Endothelial cell of umbilical vein (primary cell): ENCODE results near the gene VEGFA. TPM values are rescaled to one million over a fixed set of nuclear protein-coding genes. Genes with fewer than 3 reads are reported as not detected.

Experiments
- BruUV-seq: library from RNA; stranded (reverse); fragments of 400-500 nt; replicated peaks from 2 replicates; lab custom pipeline; 2021; lab: Mats Ljungman, UMichigan
- CTCF ChIA-PET: fragments of 300-600, 350-600 bp; sonication (Branson Sonifier 250); formaldehyde crosslinking; loops from one replicate; lab custom pipeline; 2021; ENCODE audit warnings: antibody characterized with exemption, inconsistent platforms; lab: Charles Lee
- POLR2A ChIA-PET: fragments of 300-600, 350-600 bp; sonication (Branson Sonifier 250); formaldehyde crosslinking; loops from one replicate; lab custom pipeline; 2021; ENCODE audit warnings: antibody characterized with exemption, inconsistent platforms; lab: Charles Lee
- DNase-seq: peaks from one replicate; pipeline ENCODE4 v3.0.0-alpha.2; 2011; ENCODE audit warnings: low read depth, low spot score
- FAIRE-seq: peaks from 2 replicates; lab custom pipeline; 2011; peaks lifted over from hg19 to GRCh38; lab: Jason Lieb, UNC
- H2AFZ ChIP-seq: 2 replicates; pipeline ENCODE4 v1.6.0; 2012; ENCODE audit warnings: low read depth, low read length, control low read depth, inconsistent platforms
- H3K27ac ChIP-seq: 2 replicates; pipeline ENCODE4 v1.5.1; 2011; ENCODE audit warnings: low read depth, mild to moderate bottlenecking, control low read depth, low read length, moderate library complexity; ENCODE audit not compliant: insufficient read depth
- H3K27me3 ChIP-seq, 2 experiments: 2 replicates each; pipeline versions ENCODE4 v1.6.0 to v1.6.1; 2011; ENCODE audit warnings: low read length in 2 of 2, mixed read lengths in 1 of 2; ENCODE audit not compliant: control insufficient read depth in 2 of 2, insufficient read depth in 2 of 2
- H3K36me3 ChIP-seq, 2 experiments: 2 replicates in 1 of 2; 3 replicates in 1 of 2; pipeline ENCODE4 v1.5.1; 2011; ENCODE audit warnings: low read length in 2 of 2, mild to moderate bottlenecking in 1 of 2, moderate library complexity in 1 of 2; ENCODE audit not compliant: control insufficient read depth in 2 of 2, insufficient read depth in 2 of 2; ENCODE audit errors: extremely low read depth in 1 of 2
- H3K4me1 ChIP-seq: 3 replicates; pipeline ENCODE4 v1.5.1; 2011; ENCODE audit warnings: mild to moderate bottlenecking, low read length; ENCODE audit not compliant: control insufficient read depth, insufficient read depth; ENCODE audit errors: extremely low read depth
- H3K4me2 ChIP-seq: 2 replicates; pipeline ENCODE4 v1.6.1; 2011; ENCODE audit warnings: low read length, control low read depth, mixed read lengths; ENCODE audit not compliant: insufficient read depth
- H3K4me3 ChIP-seq, 3 experiments: fragments of 200-600 bp in 1 of 3; sonication (generic), shearing (Covaris generic) in 1 of 3; replicated peaks in 1 of 3; 2 replicates each; pipeline ENCODE4 v1.5.1; 2011 to 2016; ENCODE audit warnings: control low read depth in 3 of 3, low read length in 3 of 3, mild to moderate bottlenecking in 2 of 3, inconsistent platforms in 1 of 3, low read depth in 1 of 3, moderate library complexity in 1 of 3; ENCODE audit not compliant: insufficient read depth in 1 of 3
- H3K79me2 ChIP-seq: 2 replicates; pipeline ENCODE4 v1.6.0; 2012; ENCODE audit warnings: low read length, inconsistent platforms; ENCODE audit not compliant: control insufficient read depth, insufficient read depth
- H3K9ac ChIP-seq: replicated peaks from 2 replicates; pipeline ENCODE3; 2011; ENCODE audit warnings: low read length, control low read depth; ENCODE audit not compliant: insufficient read depth; ENCODE audit errors: extremely low read depth
- H3K9me1 ChIP-seq: replicated peaks from 3 replicates; pipeline ENCODE4 v1.6.0; 2011; ENCODE audit warnings: mild to moderate bottlenecking, low read length; ENCODE audit not compliant: control insufficient read depth, insufficient read depth; ENCODE audit errors: extremely low read depth
- H3K9me3 ChIP-seq: replicated peaks from 2 replicates; pipeline ENCODE4 v1.5.1; 2012; ENCODE audit warnings: low read length, inconsistent platforms; ENCODE audit not compliant: control insufficient read depth, insufficient read depth
- H4K20me1 ChIP-seq: replicated peaks from 2 replicates; pipeline ENCODE3; 2011; ENCODE audit warnings: mild to moderate bottlenecking, low read length; ENCODE audit not compliant: control insufficient read depth, insufficient read depth; ENCODE audit errors: extremely low read depth
- EZH2 ChIP-seq: IDR thresholded peaks from 2 replicates; pipeline ENCODE4 v1.6.1; 2012; ENCODE audit warnings: borderline replicate concordance, low read depth, mild to moderate bottlenecking, moderate library complexity, low read length, inconsistent platforms; ENCODE audit not compliant: severe bottlenecking
- FOS ChIP-seq: IDR thresholded peaks from 2 replicates; pipeline ENCODE4 v1.6.1; 2011; ENCODE audit warnings: mild to moderate bottlenecking, low read length, moderate library complexity, borderline replicate concordance; ENCODE audit not compliant: insufficient read depth
- GATA2 ChIP-seq: IDR thresholded peaks from 2 replicates; pipeline ENCODE4 v1.7.0; 2011; ENCODE audit warnings: low read depth, mild to moderate bottlenecking, moderate library complexity, mixed read lengths, low read length; ENCODE audit not compliant: insufficient read length, insufficient read depth
- JUN ChIP-seq: IDR thresholded peaks from 2 replicates; pipeline ENCODE4 v1.6.1; 2011; ENCODE audit warnings: borderline replicate concordance, low read depth; ENCODE audit not compliant: insufficient read length, insufficient read depth
- MYC ChIP-seq: IDR thresholded peaks from one replicate; pipeline ENCODE4 v1.6.1; 2011; ENCODE audit warnings: mild to moderate bottlenecking, low read depth, low read length
- POLR2A ChIP-seq: IDR thresholded peaks from 2 replicates; pipeline ENCODE4 v1.6.1; 2012; ENCODE audit warnings: low read depth, mild to moderate bottlenecking, control low read depth, low read length
- POLR2AphosphoS5 ChIP-seq: IDR thresholded peaks from 2 replicates; pipeline ENCODE4 v1.6.1; 2012; ENCODE audit warnings: low read depth, mild to moderate bottlenecking, control low read depth, low read length, moderate library complexity; ENCODE audit not compliant: insufficient read depth
- dilution Hi-C: fragments of 300-500 bp; cut with MboI; formaldehyde crosslinking; loops from one replicate; pipeline ENCODE4 v1.15.0; 2019; ENCODE audit warnings: low sequenced_read_pairs; ENCODE audit not compliant: extremely low pct_ligation_motif_present
- intact Hi-C: fragments of 100-400 bp; cut with micrococcal nuclease; formaldehyde crosslinking; loops from one replicate; pipeline ENCODE4 v1.10.0; 2022
- polyA plus RNA-seq, 4 experiments: library from polyadenylated mRNA; depleted of rRNA in 3 of 4; stranded (reverse) in 3 of 4; unstranded in 1 of 4; fragments of >200 nt; gene quantifications; 2 replicates each; pipeline versions ENCODE4 v1.2.1 to v1.2.3, GENCODE V29; 2011 to 2012; ENCODE audit warnings: missing spikeins in 1 of 4
- total RNA-seq: library from RNA; stranded (reverse); gene quantifications from 2 replicates; pipeline ENCODE4 v1.2.3, GENCODE V29; 2021
- TF ChIP-seq, protein P1 (sequence below), 2 donors: IDR thresholded peaks; 1 replicate in 1 of 2; 2 replicates in 1 of 2; pipeline ENCODE4 v1.5.1; 2011; ENCODE audit warnings: low read length in 2 of 2, mild to moderate bottlenecking in 2 of 2, moderate library complexity in 2 of 2, control low read depth in 1 of 2, inconsistent platforms in 1 of 2, low read depth in 1 of 2; ENCODE audit not compliant: insufficient read depth in 1 of 2; ENCODE audit errors: extremely low read depth in 1 of 2
- TF ChIP-seq, protein P2 (sequence below): IDR thresholded peaks from 2 replicates; pipeline ENCODE4 v1.6.1; 2011; ENCODE audit not compliant: insufficient read depth, insufficient read length

Gene VEGFA
- total and polyA plus RNA-seq, 2 donors (not counting 3 experiments of a cell fraction or from before 2014, with no cell fraction given) = 18.1 to 19.9 TPM

DNA sequence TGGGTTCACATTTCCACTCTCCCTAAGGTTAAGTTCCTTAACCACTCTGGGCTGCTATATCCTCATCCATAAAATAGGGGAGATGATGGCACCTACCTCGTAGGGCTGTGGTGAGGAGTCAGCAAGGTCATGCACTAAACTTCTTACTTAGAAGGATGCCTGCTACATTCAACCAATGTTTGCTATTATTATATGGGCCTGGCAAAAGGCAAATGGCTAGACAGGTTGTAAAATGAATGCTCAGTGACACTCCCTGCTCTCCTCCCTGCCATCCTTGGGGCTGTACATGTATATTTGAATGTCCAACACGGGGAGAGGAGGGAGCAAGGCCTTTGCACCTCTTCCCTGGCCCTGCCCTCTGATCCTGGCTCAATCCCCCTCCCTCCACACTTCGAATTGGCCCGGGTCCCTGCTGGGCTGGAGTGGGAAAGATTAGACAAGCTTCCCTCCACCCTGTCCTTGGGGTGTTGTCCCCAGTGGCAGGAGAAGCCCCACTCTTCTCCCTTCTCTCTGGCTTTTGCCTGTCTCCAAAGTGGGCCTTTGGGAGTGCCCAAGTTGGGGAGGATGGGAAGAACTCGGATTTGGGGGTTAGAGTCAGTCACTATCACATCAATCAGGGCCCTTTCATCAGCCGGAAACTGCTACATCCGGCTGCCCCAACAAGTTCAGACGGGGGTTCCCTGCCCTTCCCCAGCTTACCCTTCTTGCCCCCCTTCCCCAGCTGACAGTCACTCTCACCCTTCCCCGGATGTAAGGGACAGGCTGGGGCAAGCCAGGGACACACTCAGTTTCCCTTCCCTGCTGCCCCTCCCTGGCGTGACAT, 36.3 kb upstream of the VEGFA start:
- Histone ChIP-seq H3K36me3 (no peaks in the 10 kb centered on the region), H3K9me3 (no peaks in the 10 kb centered on the region), H3K27ac (no peak overlapping the region), H3K4me1 (peaks cover 2% of the 10 kb centered on the region), H4K20me1 (no peaks in the 10 kb centered on the region), H3K4me2 (no peak overlapping the region), H3K27me3 (no peaks in the 10 kb centered on the region), H3K79me2 (no peaks in the 10 kb centered on the region), H3K4me3 (no peak overlapping the region), H2AFZ (no peak overlapping the region), H3K9me1 (no peaks in the 10 kb centered on the region), H3K9ac (no peak overlapping the region)
- no peak for FAIRE-seq
- dilution Hi-C loops = no loop called here
- no peak for TF ChIP-seq FOS
- TF ChIP-seq GATA2 = no peak
- TF ChIP-seq JUN = no peak
- TF ChIP-seq, protein P1, sequence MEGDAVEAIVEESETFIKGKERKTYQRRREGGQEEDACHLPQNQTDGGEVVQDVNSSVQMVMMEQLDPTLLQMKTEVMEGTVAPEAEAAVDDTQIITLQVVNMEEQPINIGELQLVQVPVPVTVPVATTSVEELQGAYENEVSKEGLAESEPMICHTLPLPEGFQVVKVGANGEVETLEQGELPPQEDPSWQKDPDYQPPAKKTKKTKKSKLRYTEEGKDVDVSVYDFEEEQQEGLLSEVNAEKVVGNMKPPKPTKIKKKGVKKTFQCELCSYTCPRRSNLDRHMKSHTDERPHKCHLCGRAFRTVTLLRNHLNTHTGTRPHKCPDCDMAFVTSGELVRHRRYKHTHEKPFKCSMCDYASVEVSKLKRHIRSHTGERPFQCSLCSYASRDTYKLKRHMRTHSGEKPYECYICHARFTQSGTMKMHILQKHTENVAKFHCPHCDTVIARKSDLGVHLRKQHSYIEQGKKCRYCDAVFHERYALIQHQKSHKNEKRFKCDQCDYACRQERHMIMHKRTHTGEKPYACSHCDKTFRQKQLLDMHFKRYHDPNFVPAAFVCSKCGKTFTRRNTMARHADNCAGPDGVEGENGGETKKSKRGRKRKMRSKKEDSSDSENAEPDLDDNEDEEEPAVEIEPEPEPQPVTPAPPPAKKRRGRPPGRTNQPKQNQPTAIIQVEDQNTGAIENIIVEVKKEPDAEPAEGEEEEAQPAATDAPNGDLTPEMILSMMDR (IDR thresholded peaks at IDR 0.05; ENCODE audit: extremely low read depth in 1 of 2, insufficient read depth in 1 of 2, low read depth in 1 of 2, low read length in 2 of 2) = no peak
- TF ChIP-seq EZH2 = no peak
- no peak for TF ChIP-seq MYC
- TF ChIP-seq POLR2AphosphoS5 = no peak
- TF ChIP-seq, protein P2, sequence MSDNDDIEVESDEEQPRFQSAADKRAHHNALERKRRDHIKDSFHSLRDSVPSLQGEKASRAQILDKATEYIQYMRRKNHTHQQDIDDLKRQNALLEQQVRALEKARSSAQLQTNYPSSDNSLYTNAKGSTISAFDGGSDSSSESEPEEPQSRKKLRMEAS = no peak
- no peak for TF ChIP-seq POLR2A
- intact Hi-C loops = no loop called here
- DNase-seq = no peak
- BruUV-seq = no TSS peak
- ChIA-PET CTCF (interaction anchor here (0.6 to 1.7 kb wide), 4 partner anchors 9 to 345 kb away, joined by 3 to 5 read pairs (median 4); no protein-coding TSS in a partner anchor), POLR2A (no interaction called here)
